ENCODE results near the gene FAM118B.

Gene FAM118B

DNA sequence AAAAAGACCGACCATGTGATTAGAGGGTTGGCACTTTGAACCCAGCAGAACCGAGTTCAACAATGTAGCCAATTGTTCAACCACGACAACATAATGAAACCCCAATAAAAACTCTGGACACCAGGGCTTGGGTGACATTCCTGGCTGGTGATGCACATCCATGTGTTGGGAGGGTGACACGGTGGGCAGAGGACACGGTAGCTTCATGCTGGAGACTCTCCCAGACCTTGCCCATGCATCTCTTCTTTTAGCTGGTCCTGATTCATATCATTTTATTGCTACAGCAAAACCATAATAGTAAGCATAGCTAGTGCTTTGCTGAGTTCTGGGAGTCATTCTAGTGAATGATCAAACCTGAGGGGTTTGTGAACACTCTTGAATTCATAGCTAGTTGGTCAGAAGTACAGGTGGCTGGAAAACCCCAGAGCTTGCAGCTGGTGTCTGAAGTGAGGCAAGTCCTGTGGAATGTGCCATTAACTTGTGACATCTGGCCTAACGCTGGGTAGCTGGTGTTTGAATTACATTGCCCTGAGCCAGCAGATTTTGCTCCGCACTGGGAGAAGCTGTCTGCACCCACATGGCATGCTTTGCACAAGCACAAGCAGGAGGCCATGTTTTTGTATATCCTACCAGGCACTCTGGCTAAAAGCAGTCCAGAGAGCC is 14.2 kb upstream of the FAM118B start:
- H3K4me1 ChIP-seq (ENCODE audit: control insufficient read depth, insufficient read depth, low read length, poor library complexity, severe bottlenecking) = no peaks in the 10 kb centered on the region
- peaks cover 20% of the 10 kb centered on the region for H3K9me3 ChIP-seq (ENCODE audit: control insufficient read depth, low read length)
- H3K4me3 ChIP-seq (ENCODE audit: extremely low read depth, insufficient read depth, low read length, poor library complexity, severe bottlenecking) = no peak overlapping the region
- H3K36me3 ChIP-seq (ENCODE audit: control insufficient read depth, insufficient read depth, low read length) = peaks cover 93% of the 10 kb centered on the region
- WGBS, 2 experiments (ENCODE audit: insufficient coverage in 2 of 2) = 89 to 100% methylated on average over 4 to 5 of the region's 7 CpGs
- no peak overlapping the region for H3K27ac ChIP-seq (ENCODE audit: low read depth, low read length, severe bottlenecking)

DNA sequence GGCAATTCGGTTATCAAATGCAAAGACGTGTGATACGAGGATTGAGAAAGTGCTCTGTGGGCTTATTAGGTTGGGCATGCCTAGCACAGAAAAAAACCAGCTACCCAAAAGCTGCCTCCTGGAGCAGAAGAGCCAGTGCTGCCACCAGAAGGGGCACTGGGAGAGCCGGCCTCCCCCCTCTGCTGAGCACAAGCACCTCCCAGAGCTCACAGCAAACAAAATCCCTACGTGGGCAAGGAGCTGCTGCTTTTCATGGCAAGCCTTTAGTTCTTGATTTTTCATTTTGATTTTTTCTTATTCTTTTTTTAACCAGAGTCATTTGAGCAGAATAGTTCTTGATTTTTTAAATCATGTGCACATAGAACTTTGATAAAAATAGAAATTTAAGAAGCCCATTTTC is 12.9 kb upstream of the FAM118B start:
- H3K27ac ChIP-seq (ENCODE audit: low read depth, low read length, severe bottlenecking) = no peak overlapping the region
- no peak overlapping the region for H3K4me3 ChIP-seq (ENCODE audit: extremely low read depth, insufficient read depth, low read length, poor library complexity, severe bottlenecking)
- H3K4me1 ChIP-seq (ENCODE audit: control insufficient read depth, insufficient read depth, low read length, poor library complexity, severe bottlenecking) = no peaks in the 10 kb centered on the region
- WGBS, 2 experiments (ENCODE audit: insufficient coverage in 2 of 2) = 96 to 100% methylated on average over 4 of the region's 5 CpGs
- peaks cover 95% of the 10 kb centered on the region for H3K36me3 ChIP-seq (ENCODE audit: control insufficient read depth, insufficient read depth, low read length)
- H3K9me3 ChIP-seq (ENCODE audit: control insufficient read depth, low read length) = peaks cover 20% of the 10 kb centered on the region

DNA sequence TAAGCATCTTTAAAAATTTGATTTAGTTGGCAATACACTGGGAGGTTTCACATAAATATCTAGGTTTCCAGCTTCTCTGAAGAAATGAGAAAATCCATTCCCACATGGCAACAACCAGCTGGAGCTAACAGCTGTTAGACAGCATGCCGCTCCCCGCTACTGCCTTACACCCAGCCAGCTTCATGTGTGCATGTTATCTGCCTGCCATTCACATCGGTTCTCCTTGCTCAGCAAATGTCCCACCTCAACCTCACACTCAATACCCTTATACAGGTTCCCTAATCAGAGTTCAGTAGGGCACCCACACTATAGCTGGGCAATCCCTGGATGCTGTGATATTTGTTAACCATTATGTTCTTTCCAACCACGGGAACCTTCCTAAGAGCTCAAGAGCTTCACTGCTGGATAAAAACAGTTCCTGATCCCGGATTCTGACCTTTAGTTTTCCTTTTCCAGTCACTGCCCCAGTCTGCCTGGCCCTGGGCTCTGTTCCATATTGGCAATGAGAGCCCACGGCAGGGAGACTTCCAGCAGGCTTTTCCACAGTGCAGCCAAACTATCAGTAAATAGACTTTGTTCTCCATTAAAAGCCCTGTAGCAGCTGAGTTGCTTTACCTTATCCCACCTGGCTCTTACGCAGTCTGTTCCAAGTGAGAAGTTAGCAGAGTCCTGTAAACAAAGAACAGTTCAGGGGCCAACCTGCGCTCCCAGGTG is 8.8 kb upstream of the FAM118B start:
- H3K27ac ChIP-seq (ENCODE audit: low read depth, low read length, severe bottlenecking) = no peak overlapping the region
- peaks cover 96% of the 10 kb centered on the region for H3K36me3 ChIP-seq (ENCODE audit: control insufficient read depth, insufficient read depth, low read length)
- H3K9me3 ChIP-seq (ENCODE audit: control insufficient read depth, low read length) = peaks cover 8% of the 10 kb centered on the region
- 84 to 87% methylated on average over 8 of the region's 8 CpGs for WGBS, 2 experiments (ENCODE audit: insufficient coverage in 2 of 2)
- no peak overlapping the region for H3K4me3 ChIP-seq (ENCODE audit: extremely low read depth, insufficient read depth, low read length, poor library complexity, severe bottlenecking)
- H3K4me1 ChIP-seq (ENCODE audit: control insufficient read depth, insufficient read depth, low read length, poor library complexity, severe bottlenecking) = no peaks in the 10 kb centered on the region

DNA sequence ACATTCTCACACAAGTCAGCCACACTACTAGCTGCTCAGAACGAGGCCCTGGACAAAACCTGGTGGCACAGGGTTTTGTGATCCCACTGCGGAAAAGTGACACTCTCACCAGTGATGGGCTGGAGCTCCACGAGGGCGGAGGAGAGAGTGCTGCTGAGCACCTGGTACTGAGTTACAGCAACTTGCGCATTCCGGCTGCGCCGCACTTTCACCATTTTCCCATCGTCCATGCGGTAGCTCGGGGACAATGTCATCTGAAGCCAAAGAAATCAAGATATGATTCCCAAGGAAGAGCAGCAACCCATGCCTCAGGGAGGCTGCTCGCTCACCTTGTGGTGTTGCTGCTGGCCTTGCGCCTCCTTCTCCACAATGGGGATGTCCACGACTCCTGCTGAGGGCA is 6.2 kb upstream of the FAM118B start:
- H3K9me3 ChIP-seq (ENCODE audit: control insufficient read depth, low read length) = no peaks in the 10 kb centered on the region
- 97 to 98% methylated on average over 13 to 14 of the region's 14 CpGs for WGBS, 2 experiments (ENCODE audit: insufficient coverage in 2 of 2)
- no peak overlapping the region for H3K27ac ChIP-seq (ENCODE audit: low read depth, low read length, severe bottlenecking)
- no peaks in the 10 kb centered on the region for H3K4me1 ChIP-seq (ENCODE audit: control insufficient read depth, insufficient read depth, low read length, poor library complexity, severe bottlenecking)
- H3K36me3 ChIP-seq (ENCODE audit: control insufficient read depth, insufficient read depth, low read length) = peaks cover 94% of the 10 kb centered on the region
- H3K4me3 ChIP-seq (ENCODE audit: extremely low read depth, insufficient read depth, low read length, poor library complexity, severe bottlenecking) = no peak overlapping the region

DNA sequence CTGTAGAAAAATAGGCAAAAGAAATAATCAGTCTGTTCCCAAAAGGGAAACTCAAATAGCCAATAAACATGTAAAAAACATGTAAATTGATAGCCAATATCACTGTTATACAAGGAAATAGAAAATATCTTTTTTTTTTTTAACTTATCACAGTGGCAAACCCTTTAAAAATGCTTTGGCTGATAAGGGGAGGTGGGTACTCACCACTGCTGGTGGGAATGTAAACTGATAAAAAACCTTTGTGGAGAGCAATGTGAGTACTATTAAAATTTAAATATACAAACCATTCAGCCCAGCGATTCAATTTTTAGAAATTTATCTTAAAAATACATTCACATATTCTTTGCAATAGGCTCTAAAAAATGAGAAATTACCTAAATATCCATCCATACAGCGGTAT is 3.7 kb upstream of the FAM118B start:
- no peak overlapping the region for H3K27ac ChIP-seq (ENCODE audit: low read depth, low read length, severe bottlenecking)
- WGBS, 2 experiments (ENCODE audit: insufficient coverage in 2 of 2) = no CpG with 5 or more reads among the region's 2 CpGs
- H3K4me3 ChIP-seq (ENCODE audit: extremely low read depth, insufficient read depth, low read length, poor library complexity, severe bottlenecking) = no peak overlapping the region
- peaks cover 71% of the 10 kb centered on the region for H3K36me3 ChIP-seq (ENCODE audit: control insufficient read depth, insufficient read depth, low read length)
- no peaks in the 10 kb centered on the region for H3K9me3 ChIP-seq (ENCODE audit: control insufficient read depth, low read length)
- H3K4me1 ChIP-seq (ENCODE audit: control insufficient read depth, insufficient read depth, low read length, poor library complexity, severe bottlenecking) = peaks cover 3% of the 10 kb centered on the region

DNA sequence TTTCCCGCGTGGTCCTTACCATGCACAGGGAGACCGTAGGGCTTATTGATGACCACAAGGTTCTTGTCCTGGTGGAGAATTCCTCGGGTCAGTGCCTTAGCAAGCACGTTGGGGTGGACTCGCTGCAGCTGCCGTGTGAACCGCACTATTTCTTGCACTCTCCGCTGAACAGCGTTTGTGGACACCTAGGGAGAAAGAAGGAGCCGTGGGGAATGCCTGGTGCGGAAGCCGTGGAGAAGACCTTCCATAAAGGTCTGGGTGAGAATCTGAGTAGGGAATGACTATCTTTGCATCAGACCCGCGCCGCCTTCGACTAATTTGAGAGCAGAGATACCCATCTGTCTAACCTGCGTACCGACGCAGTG is 729 bp upstream of the FAM118B start:
- Histone ChIP-seq H3K27ac (ENCODE audit: low read depth, low read length, severe bottlenecking) (peak overlapping the region; percentile 81), H3K9me3 (ENCODE audit: control insufficient read depth, low read length) (no peaks in the 10 kb centered on the region), H3K4me3 (ENCODE audit: extremely low read depth, insufficient read depth, low read length, poor library complexity, severe bottlenecking) (peak overlapping the region; percentile 93), H3K36me3 (ENCODE audit: control insufficient read depth, insufficient read depth, low read length) (peaks cover 41% of the 10 kb centered on the region), H3K4me1 (ENCODE audit: control insufficient read depth, insufficient read depth, low read length, poor library complexity, severe bottlenecking) (peaks cover 3% of the 10 kb centered on the region)
- 5 to 7% methylated on average over 17 to 19 of the region's 20 CpGs for WGBS, 2 experiments (ENCODE audit: insufficient coverage in 2 of 2)

DNA sequence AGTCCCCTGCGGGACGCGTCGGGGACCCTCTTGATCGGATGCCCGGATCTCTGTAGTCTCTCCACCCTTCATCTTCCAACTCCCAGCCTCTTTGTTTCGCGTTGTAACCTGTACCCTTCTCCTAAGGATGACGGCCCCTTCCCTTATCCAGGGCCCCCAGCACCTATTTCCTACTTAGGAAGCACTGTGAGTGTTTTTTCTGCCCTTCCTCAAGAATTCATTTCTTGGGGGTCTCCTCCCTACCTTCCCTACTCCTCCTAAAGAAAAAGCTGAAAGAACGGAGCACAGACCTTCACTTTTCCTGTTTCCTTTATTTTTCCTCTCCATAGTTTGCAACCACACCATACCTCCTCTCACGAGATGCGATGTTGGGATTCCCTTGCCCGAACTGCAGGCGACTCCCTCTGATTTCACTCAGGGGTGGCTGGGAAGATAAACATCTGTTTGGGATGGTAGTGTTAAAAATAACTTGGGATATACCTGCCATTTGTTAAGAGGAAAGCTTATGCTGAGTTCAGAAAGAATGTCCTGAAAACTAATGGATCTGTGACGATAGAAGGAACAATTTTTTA is 593 bp downstream of the FAM118B start:
- Histone ChIP-seq H3K9me3 (ENCODE audit: control insufficient read depth, low read length) (no peaks in the 10 kb centered on the region), H3K27ac (ENCODE audit: low read depth, low read length, severe bottlenecking) (peak overlapping the region; percentile 62), H3K4me1 (ENCODE audit: control insufficient read depth, insufficient read depth, low read length, poor library complexity, severe bottlenecking) (peaks cover 3% of the 10 kb centered on the region), H3K4me3 (ENCODE audit: extremely low read depth, insufficient read depth, low read length, poor library complexity, severe bottlenecking) (peak overlapping the region; percentile 93), H3K36me3 (ENCODE audit: control insufficient read depth, insufficient read depth, low read length) (peaks cover 36% of the 10 kb centered on the region)
- 3 to 4% methylated on average over 10 to 11 of the region's 15 CpGs for WGBS, 2 experiments (ENCODE audit: insufficient coverage in 2 of 2)

DNA sequence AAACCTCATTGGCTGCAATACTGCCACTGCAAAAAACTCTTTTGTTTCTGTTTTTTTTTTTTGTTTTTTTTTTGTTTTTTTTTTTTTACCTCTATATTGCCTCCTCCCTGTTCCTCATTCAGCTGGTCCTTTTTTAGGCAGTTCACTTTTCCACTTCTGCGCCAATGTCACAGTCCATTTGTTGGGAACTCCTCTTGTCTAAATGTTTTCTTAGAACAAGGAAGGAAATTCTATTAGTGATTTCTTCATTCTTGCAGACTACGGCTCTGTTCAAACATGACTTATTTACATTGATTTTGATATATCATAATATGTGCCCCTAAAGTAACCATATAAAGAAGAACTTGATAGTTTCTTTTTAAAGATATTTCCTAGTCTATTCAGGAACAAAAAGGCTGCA is 2.9 kb downstream of the FAM118B start:
- Histone ChIP-seq H3K4me1 (ENCODE audit: control insufficient read depth, insufficient read depth, low read length, poor library complexity, severe bottlenecking) (peaks cover 3% of the 10 kb centered on the region), H3K4me3 (ENCODE audit: extremely low read depth, insufficient read depth, low read length, poor library complexity, severe bottlenecking) (no peak overlapping the region), H3K36me3 (ENCODE audit: control insufficient read depth, insufficient read depth, low read length) (peaks cover 15% of the 10 kb centered on the region), H3K27ac (ENCODE audit: low read depth, low read length, severe bottlenecking) (no peak overlapping the region), H3K9me3 (ENCODE audit: control insufficient read depth, low read length) (no peaks in the 10 kb centered on the region)
- no CpG with 5 or more reads among the region's 2 CpGs for WGBS, 2 experiments (ENCODE audit: insufficient coverage in 2 of 2)

DNA sequence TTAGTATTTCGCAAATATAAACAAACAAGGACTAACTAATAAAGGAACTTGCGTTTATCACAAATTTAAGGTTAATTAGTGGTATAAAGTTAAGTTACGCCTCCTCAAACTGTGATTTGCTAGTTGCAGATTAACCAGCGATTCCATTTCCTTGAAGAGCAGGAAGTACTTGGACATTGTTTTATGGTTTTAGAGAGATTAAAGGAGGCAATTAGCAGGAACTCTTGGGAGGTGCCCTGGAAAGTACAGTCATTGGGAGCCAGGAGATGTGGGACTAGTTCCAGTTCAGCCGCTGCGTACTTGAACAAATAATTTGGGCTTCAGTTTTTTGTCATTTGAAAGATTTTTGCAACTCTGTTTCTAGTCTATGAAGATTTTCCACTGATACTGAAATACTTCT is 3.3 kb downstream of the FAM118B start:
- WGBS, 2 experiments (ENCODE audit: insufficient coverage in 2 of 2) = 59 to 78% methylated on average over 4 to 5 of the region's 6 CpGs
- peaks cover 11% of the 10 kb centered on the region for H3K36me3 ChIP-seq (ENCODE audit: control insufficient read depth, insufficient read depth, low read length)
- H3K4me3 ChIP-seq (ENCODE audit: extremely low read depth, insufficient read depth, low read length, poor library complexity, severe bottlenecking) = no peak overlapping the region
- H3K9me3 ChIP-seq (ENCODE audit: control insufficient read depth, low read length) = no peaks in the 10 kb centered on the region
- peaks cover 3% of the 10 kb centered on the region for H3K4me1 ChIP-seq (ENCODE audit: control insufficient read depth, insufficient read depth, low read length, poor library complexity, severe bottlenecking)
- H3K27ac ChIP-seq (ENCODE audit: low read depth, low read length, severe bottlenecking) = no peak overlapping the region

DNA sequence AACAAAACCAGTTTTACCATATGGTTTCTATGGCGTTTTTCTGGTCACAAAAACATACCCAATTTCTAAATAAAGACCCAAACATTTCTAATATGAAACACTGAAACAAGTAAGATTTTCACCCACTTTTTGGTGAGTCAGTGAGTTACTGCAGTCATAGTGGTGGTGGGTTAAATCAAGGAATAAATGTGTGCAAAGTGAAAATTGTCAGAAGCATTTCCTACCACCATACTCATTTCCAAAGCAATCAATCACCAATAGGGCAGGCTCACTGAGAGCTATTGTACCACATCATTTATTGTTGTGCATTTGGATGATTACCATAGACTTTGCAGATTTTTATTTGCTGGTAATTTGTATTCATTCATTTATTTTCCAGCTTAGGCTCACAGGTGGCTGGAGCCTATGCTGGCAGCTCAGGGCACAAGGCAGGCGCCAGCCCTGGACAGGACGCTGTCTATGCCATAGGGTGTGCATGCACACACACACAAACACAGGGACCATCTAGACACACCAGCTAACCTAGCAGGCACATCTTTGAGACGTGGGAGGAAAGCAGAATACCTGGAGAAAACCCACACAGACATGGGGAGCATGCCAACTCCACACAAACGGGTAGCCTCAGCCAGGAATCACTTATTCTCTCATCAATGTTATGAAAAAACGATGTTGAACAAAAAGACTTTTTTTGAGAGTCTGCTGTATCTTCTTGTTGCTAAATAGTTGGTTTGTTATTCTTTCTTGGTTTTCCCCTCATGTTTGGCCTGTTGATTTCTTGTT is 5.1 kb downstream of the FAM118B start:
- H3K9me3 ChIP-seq (ENCODE audit: control insufficient read depth, low read length) = no peaks in the 10 kb centered on the region
- H3K27ac ChIP-seq (ENCODE audit: low read depth, low read length, severe bottlenecking) = no peak overlapping the region
- H3K36me3 ChIP-seq (ENCODE audit: control insufficient read depth, insufficient read depth, low read length) = peaks cover 7% of the 10 kb centered on the region
- H3K4me3 ChIP-seq (ENCODE audit: extremely low read depth, insufficient read depth, low read length, poor library complexity, severe bottlenecking) = no peak overlapping the region
- H3K4me1 ChIP-seq (ENCODE audit: control insufficient read depth, insufficient read depth, low read length, poor library complexity, severe bottlenecking) = peaks cover 3% of the 10 kb centered on the region
- whole genome bisulfite sequencing, 2 experiments (ENCODE audit: insufficient coverage in 2 of 2) = 100% methylated on average over 2 to 3 of the region's 6 CpGs

Data from mesodermal cell (in vitro differentiated cells).